Measurements from ENCODE around the gene MOB1A. TPM values are rescaled to one million over a fixed set of nuclear protein-coding genes. Genes with fewer than 3 reads are reported as not detected.
"Not testable (repeated sequence)": the region's sequence is repeated elsewhere in the genome, so short reads cannot be mapped to it uniquely, and the experiment has no call there.

MOB1A gene
- total RNA-seq, 2 donors from 2014 or later = 137 to 138 TPM

GRCh38 chr2:74162951-74163350, 15.7 kb downstream of the MOB1A start:
- ATAC-seq (no peak), DNase-seq (no peak)
- intact Hi-C loops (cut with DNase I, micrococcal nuclease) = no loop called here

DNA sequence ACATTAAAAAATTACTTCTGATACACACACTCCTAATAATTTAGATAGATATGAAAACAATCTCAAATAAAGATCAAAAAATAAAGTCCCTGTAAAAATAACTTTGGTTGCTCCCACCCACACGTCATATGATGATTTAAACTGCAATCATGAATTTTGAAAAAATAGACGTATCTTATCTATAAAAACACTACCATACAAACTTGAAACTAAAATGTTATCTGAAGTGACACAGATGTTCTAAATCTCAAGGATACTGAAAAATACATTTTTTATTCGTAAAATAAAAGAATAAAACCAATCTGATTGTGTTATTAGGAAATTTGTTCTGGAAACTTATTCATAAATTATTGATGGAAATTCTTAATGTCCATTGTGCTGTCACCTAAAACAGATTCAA, 22.8 kb downstream of the MOB1A start:
- ATAC-seq = no peak
- intact Hi-C loops (cut with DNase I, micrococcal nuclease) = no loop called here
- no peak for DNase-seq

DNA sequence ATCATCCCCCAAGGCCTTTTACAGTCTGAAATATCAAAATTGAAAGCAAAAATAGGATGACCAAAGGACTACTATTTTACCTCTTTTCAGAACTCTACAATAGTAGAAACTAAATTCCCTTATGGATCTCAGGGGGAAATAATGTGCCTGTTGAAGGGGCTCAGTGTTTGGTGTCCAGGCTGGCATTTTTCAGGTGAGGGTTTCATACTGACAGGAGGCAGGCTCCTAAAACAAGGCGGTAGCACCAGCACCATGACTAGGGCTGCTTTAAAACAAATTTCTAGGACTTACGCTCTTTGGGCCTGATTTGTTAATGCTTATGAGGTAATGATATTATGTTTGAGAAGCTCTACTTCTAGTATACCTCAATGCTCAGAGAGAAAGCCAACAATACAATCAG, 25.7 kb downstream of the MOB1A start:
- ATAC-seq (no peak), DNase-seq (no peak)
- intact Hi-C loops (cut with DNase I, micrococcal nuclease) = no loop called here

DNA sequence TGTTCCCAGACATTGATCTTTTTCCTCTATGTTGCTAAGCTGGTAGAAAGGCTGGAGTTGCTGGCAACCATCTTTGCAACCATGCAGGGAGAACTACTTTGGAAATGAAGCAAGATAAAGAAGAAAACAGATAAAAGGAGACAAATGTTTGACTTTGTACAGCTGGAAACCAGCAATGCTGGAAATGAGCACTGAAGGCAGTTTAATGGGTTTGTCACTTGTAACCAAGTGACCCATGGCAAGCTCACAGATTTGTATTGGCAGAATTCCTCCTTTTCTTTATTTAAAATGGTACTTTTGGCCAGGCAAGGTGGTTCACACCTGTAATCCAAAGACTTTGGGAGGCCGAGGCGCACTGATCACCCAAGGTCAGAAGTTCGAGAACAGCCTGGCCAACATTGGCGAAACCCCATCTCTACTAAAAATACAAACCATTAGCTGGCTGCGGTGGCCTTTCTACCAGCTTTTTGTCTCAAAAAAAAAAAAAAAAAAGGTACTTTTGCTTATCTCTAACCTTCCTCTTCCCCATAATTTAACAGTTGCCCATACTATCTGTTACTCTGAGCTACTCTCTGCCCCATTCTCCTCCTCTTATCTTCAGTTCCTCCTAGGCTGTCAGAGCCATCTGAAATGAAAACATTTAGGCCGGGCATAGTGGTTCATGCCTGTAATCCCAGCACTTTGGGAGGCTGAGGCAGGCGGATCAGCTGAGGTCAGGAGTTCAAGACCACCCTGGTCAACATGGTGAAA, 28.9 kb downstream of the MOB1A start:
- intact Hi-C loops (cut with DNase I, micrococcal nuclease) = no loop called here

DNA sequence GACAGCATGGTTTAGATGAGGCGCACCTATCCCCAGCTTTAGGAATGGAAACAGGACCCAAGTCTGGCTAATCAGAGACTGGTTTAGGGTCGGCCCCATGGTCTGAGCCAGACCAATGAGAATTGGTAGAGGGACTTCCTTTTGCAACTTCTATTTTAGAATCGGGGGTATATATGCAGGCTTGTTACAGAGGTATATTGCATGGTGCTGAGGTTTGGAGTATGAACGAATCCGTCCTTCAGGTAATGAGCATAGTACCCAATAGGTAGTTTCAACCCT, 29.5 kb downstream of the MOB1A start:
- ATAC-seq = no peak
- intact Hi-C loops (cut with DNase I, micrococcal nuclease) = no loop called here

More for the DNA sequence above, 28.9 kb downstream of the MOB1A start:
- DNase-seq = no peak
- no peak for ATAC-seq

GRCh38 chr2:74148457-74149246, 30.0 kb downstream of the MOB1A start:
- DNase-seq = no peak
- no peak for ATAC-seq
- intact Hi-C loops (cut with DNase I, micrococcal nuclease) = no loop called here

More for the DNA sequence above, 29.5 kb downstream of the MOB1A start:
- no peak for DNase-seq

DNA sequence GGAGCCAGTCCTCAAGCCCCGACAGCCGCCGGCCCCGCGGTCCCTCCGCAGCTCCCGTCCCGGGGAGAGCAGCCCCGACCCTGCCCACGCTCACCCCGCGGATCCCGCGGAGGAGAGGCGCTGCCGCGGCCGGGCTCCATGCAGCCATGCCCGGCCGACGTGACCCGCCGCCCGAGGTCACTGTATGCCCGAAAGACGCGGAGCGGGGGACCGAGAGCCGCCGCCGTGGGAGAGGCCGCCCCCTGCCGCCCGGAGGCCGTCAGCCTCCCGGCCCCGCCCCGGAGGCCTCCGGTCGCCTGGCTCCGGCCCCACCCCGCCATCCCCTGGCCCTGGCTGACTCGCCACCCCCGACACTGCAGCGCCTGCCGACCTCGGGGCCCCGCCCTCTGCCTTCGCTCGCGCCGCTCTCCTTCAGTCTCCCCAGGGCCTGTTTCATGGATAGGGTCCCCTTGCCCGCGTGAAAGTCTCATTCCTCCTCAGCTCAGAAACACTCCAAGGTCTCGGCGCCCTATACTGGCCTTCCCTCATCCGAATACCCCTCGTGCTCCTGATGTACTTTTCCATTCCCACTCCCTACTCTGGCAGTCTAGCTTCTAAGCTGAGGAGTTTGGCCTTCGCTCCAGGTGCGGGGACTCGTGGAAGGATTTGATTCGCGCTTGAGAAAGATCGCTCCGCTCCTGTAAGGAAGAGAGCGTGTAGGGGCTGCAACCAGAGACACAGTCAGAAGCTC, 30.8 kb downstream of the MOB1A start, which contains the start of gene BOLA3:
Gene BOLA3 (minus strand): TSS at position 186 of the 730 bp plus-strand sequence. CDS start 38 bp downstream, at position 148.
- intact Hi-C loops (cut with DNase I, micrococcal nuclease) = no loop called here
- ATAC-seq = peak; percentile 96

GRCh38 chr2:74146929-74147726, 31.6 kb downstream of the MOB1A start:
- intact Hi-C loops (cut with DNase I, micrococcal nuclease) = no loop called here
- ATAC-seq = peak; percentile 43
- peak in 1 of 2 donors; percentile 32 for DNase-seq

More for the DNA sequence above, 30.8 kb downstream of the MOB1A start, which contains the start of gene BOLA3:
- DNase-seq = peak; percentile 85 to 89

- no peak for DNase-seq
- intact Hi-C loops (cut with DNase I, micrococcal nuclease) = no loop called here
- ATAC-seq = no peak
These were observed 36.3 kb downstream of the MOB1A start for GRCh38 chr2:74142340-74142739.

DNA sequence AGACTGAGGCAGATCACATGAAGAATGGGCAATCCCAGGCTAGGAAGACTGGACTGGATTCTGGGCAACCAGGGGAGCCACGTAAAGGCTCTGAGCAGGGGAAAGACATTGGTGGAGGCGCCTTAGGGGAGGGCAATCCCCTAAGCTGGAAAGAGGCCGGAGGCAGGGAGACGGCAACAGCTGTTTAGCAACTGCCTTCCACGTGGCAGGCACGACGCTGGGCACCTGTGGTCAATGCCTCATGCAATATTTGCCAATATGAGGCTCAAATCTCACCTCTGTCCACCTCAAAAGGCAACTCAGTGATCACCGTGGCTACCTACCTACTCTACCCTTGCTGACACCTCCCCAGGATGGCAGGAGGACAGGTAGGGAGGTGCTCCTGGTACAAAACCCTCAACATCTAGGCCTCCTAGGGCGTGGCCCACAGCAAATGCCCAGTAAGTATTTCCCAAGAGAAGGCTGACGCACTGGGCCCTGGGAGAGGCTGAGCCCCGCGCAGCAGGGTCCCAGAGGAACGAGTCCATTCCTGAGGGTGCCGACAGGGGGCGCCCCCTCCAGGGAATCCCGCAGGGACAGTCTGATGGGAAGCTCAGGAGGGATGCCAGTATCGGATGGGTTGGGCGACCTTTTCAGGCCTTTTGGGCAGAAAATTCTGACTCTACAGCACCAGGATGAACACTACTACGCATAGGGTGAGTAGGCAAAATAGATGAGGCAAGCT, 39.9 kb downstream of the MOB1A start:
- intact Hi-C loops (cut with DNase I, micrococcal nuclease) = no loop called here
- ATAC-seq (no peak), DNase-seq (no peak)

- intact Hi-C loops (cut with DNase I, micrococcal nuclease) = no loop called here
- DNase-seq (no peak), ATAC-seq (no peak)
These were observed 40.8 kb downstream of the MOB1A start for GRCh38 chr2:74137651-74138599.

DNA sequence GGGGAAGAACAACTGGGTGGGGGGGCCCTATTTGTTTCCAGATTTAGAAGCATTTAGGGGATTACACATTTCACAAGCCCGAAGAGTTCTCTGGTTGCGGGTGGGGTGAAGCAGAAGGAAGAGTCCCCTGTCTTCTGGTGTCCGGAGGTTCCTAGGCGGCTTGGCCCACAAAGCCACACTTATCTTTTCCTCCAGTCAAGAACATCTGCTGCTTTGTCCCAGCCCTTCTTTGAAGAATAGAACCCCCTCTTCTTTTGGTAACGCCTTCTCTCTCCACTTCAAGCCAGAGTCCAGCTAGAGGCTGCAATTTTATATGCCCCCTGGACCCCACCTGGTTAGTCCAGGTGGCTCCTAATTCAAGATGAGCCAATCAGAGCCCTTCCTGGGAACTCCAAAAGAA, 46.8 kb downstream of the MOB1A start:
- no peak for ATAC-seq
- intact Hi-C loops (cut with DNase I, micrococcal nuclease) = no loop called here

DNA sequence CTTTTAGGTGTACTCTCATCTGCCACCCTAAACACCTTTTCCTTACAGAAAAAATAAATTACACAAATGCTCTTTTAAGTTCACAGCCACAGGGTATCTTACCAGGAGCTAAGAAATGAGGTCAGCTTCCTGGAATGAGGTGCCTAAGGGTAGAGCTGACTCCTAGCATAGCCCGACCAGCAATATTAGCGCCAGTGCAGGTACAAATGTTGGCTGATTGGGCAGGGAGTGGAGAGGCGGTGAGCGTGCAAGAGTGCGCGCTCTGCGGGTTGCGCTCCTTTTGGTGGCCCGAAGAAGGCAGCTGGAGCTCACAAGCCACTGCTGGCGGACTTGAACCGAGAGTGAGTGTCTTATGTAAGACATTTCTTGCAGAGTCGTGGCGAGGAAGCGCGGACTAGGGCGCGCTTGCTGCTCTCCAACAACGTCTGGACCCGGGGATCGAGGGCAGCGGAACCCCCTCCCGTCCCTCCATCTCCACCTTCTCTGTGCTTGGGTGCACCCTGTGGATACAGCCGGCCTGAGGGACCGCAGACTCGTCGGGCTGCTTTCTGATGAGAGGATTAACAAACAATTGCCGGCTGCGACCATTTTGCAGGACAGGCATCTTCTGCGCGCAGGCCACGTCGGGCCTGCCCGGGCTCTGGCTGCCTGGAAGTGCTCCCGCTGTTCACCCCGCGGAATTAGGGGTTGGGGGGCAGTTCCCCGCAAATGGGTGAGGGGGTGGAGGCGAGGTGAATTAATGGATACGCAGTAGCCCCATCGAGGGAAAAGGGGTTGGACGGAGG, 48.3 kb downstream of the MOB1A start:
- intact Hi-C loops (cut with DNase I, micrococcal nuclease) = no loop called here
- no peak for DNase-seq
- ATAC-seq = no peak

More for the DNA sequence above, 46.8 kb downstream of the MOB1A start:
- no peak for DNase-seq

GRCh38 chr2:74128206-74128605, 50.5 kb downstream of the MOB1A start:
- intact Hi-C loops (cut with DNase I, micrococcal nuclease) = no loop called here
- ATAC-seq (no peak), DNase-seq (no peak)

DNA sequence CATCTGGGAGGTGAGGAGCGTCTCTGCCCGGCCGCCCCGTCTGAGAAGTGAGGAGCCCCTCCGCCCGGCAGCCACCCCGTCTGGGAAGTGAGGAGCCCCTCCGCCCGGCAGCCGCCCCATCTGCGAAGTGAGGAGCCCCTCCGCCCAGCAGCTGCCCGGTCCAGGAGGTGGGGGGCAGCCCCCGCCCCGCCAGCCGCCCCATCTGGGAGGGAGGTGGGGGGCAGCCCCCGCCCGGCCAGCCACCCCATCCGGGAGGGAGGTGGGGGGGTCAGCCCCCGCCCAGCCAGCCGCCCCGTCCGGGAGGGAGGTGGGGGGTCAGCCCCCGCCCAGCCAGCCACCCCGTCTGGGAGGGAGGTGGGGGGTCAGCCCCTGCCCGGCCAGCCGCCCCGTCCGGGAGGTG, 54.7 kb downstream of the MOB1A start:
- intact Hi-C loops (cut with DNase I, micrococcal nuclease); ATAC-seq; DNase-seq: not testable (repeated sequence)

DNA sequence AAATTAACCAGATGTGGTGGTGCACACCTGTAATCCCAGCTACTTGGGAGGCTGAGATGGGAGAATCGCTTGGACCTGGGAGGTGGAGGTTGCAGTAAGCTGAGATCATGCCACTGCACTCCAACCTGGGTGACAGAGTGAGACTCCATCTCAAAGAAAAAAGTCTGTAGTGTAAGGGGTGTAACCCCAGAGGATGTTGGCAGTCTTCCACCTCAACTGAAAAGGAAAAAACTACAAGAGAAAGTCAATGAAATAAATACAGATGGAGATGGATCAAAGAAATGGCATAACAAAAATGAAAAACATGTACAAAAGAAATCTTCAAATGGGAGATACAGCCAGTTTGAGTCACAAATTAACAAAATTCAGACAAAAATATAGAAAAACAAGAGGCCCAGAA, 56.8 kb downstream of the MOB1A start:
- ATAC-seq; DNase-seq; intact Hi-C loops (cut with DNase I, micrococcal nuclease): not testable (repeated sequence)

Measured in left colon (tissue), 2 donors.